Naive thymus-derived CD4-positive, alpha-beta T cell (primary cell): Measurements from ENCODE around the gene MEGF11. TPM values are rescaled to one million over a fixed set of nuclear protein-coding genes. Genes with fewer than 3 reads are reported as not detected.

Source experiments
- ATAC-seq: fragments of 150-1000 bp; cut with Tn5 transposase; 2 replicates; pipeline ENCODE4 v1.10.0; 2021; ENCODE audit warnings: mild to moderate bottlenecking, moderate library complexity
- CTCF ChIA-PET: fragments of 350-600 bp; sonication (Branson Sonifier 250); formaldehyde crosslinking; loops from one replicate; lab custom pipeline; 2021; ENCODE audit warnings: antibody characterized with exemption; lab: Charles Lee
- POLR2A ChIA-PET: fragments of 350-600 bp; sonication (Branson Sonifier 250); formaldehyde crosslinking; loops from one replicate; lab custom pipeline; 2021; ENCODE audit warnings: antibody characterized with exemption, inconsistent platforms; lab: Charles Lee
- DNase-seq, 9 donors: peaks; one replicate each; pipeline versions ENCODE4 v3.0.0 to v3.0.0-alpha.2; 2020 to 2022; ENCODE audit warnings: mixed read lengths in 1 of 9
- H3K27ac ChIP-seq: one replicate; pipeline ENCODE4 v1.7.0; 2013; ENCODE audit warnings: mild to moderate bottlenecking, low read depth, low read length, moderate library complexity
- H3K27me3 ChIP-seq, 2 donors: one replicate each; pipeline ENCODE4 v1.7.0; 2013; ENCODE audit warnings: low read length in 2 of 2, mild to moderate bottlenecking in 2 of 2, moderate library complexity in 2 of 2; ENCODE audit not compliant: control insufficient read depth in 2 of 2, insufficient read depth in 2 of 2
- H3K36me3 ChIP-seq, 3 experiments: 1 replicate in 2 of 3; 2 replicates in 1 of 3; pipeline ENCODE4 v1.7.0; 2013; ENCODE audit warnings: low read length in 3 of 3, mild to moderate bottlenecking in 3 of 3, moderate library complexity in 1 of 3; ENCODE audit not compliant: insufficient read depth in 3 of 3, control insufficient read depth in 2 of 3
- H3K4me1 ChIP-seq, 2 donors: one replicate each; pipeline ENCODE4 v1.7.0; 2013; ENCODE audit warnings: low read length in 2 of 2, mild to moderate bottlenecking in 2 of 2, moderate library complexity in 1 of 2; ENCODE audit not compliant: control insufficient read depth in 2 of 2, insufficient read depth in 2 of 2
- H3K4me3 ChIP-seq: 2 replicates; pipeline ENCODE4 v1.7.0; 2013; ENCODE audit warnings: mild to moderate bottlenecking, low read length
- H3K9me3 ChIP-seq, 3 experiments: 1 replicate in 2 of 3; 2 replicates in 1 of 3; pipeline ENCODE4 v1.7.0; 2013; ENCODE audit warnings: low read length in 3 of 3; ENCODE audit not compliant: control insufficient read depth in 2 of 3
- H3K27ac Mint-ChIP-seq, 9 donors: one replicate each; pipeline ENCODE4 v1.8.0; 2020 to 2022; ENCODE audit warnings: mixed read lengths in 9 of 9, mild to moderate bottlenecking in 8 of 9, moderate library complexity in 5 of 9, inconsistent platforms in 2 of 9
- H3K27me3 Mint-ChIP-seq, 5 donors: one replicate each; pipeline ENCODE4 v1.8.0; 2021 to 2022; ENCODE audit warnings: mixed read lengths in 5 of 5, mild to moderate bottlenecking in 1 of 5
- H3K36me3 Mint-ChIP-seq, 5 donors: one replicate each; pipeline ENCODE4 v1.8.0; 2020 to 2022; ENCODE audit warnings: mixed read lengths in 5 of 5, mild to moderate bottlenecking in 3 of 5, inconsistent platforms in 1 of 5
- H3K4me1 Mint-ChIP-seq, 7 donors: one replicate each; pipeline ENCODE4 v1.8.0; 2020 to 2022; ENCODE audit warnings: mixed read lengths in 7 of 7, mild to moderate bottlenecking in 3 of 7, inconsistent platforms in 1 of 7
- H3K4me3 Mint-ChIP-seq, 10 donors: one replicate each; pipeline ENCODE4 v1.8.0; 2020 to 2022; ENCODE audit warnings: mild to moderate bottlenecking in 10 of 10, mixed read lengths in 10 of 10, moderate library complexity in 6 of 10, inconsistent platforms in 2 of 10
- H3K9me3 Mint-ChIP-seq, 11 donors: one replicate each; pipeline ENCODE4 v1.8.0; 2020 to 2022; ENCODE audit warnings: mixed read lengths in 11 of 11, mild to moderate bottlenecking in 4 of 11, inconsistent platforms in 1 of 11, moderate library complexity in 1 of 11
- intact Hi-C, 2 donors: fragments of 100-400 bp; cut with micrococcal nuclease; formaldehyde crosslinking; loops; one replicate each; pipeline ENCODE4 v1.15.1; 2023
- polyA plus RNA-seq, 2 donors: library from polyadenylated mRNA; unstranded; fragments of 300-500 nt; fragmentation: Illumina TruSeq; gene quantifications; one replicate each; pipeline ENCODE4 v1.2.3, GENCODE V29; 2021
- total RNA-seq, 6 experiments: library from RNA in 5 of 6; stranded (reverse) in 5 of 6; gene quantifications; 1 replicate in 5 of 6; 2 replicates in 1 of 6; pipeline ENCODE4 v1.2.3 and lab custom pipeline; 2021 to 2026

MEGF11 gene
- total and polyA plus RNA-seq, 7 experiments from 2014 or later = 0.45 TPM; not detected in 6

DNA sequence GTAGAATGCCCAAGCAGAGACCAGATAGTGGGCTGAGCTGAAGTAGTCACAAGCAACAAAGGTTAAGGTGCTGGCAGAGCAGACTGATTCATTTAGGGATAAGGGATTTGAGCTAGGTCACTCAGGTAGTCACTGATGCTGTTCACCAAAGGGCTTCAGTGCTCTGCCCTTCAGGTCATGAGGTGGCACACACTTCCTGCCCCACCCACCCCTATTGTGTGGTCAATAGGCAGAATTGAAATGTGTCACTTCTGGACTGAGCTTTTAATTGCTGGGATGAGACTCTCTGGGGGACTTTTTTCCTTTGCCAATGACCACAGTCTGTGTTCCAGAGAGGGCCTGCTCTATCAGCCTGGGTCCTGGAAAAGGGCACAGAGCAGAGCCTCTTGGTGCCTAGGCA, 37.0 kb upstream of the MEGF11 start:
- H3K4me3 ChIP-seq = no peak overlapping the region
- peaks cover 0 to 2% (median 0%) of the 10 kb centered on the region in 5 donors for H3K36me3 Mint-ChIP-seq
- CTCF ChIA-PET = interaction anchor here (0.7 kb wide), 1 partner anchor 1604 kb away, joined by 3 read pairs; no protein-coding TSS in a partner anchor
- no peak for ATAC-seq
- no peaks in the 10 kb centered on the region for H3K9me3 ChIP-seq
- no peak for DNase-seq
- H3K9me3 Mint-ChIP-seq = no peaks in the 10 kb centered on the region
- H3K27ac Mint-ChIP-seq = peak overlapping the region in 4 of 9 donors; percentile 2 to 88 (median 48)
- peaks cover 23 to 49% (median 43%) of the 10 kb centered on the region in 7 donors for H3K4me1 Mint-ChIP-seq
- no peaks in the 10 kb centered on the region for H3K27me3 ChIP-seq
- intact Hi-C loops = loop anchor here (5.0 to 10.0 kb wide), 5 partner anchors 38 to 986 kb away; partner anchors contain the start of genes INTS14 (in 1 of the 2), MEGF11 (in 1 of the 2), RAB11A (in 1 of the 2) and RNU5B-1 (in 1 of the 2)
- POLR2A ChIA-PET = no interaction called here
- no peaks in the 10 kb centered on the region for H3K36me3 ChIP-seq
- peak overlapping the region in 3 of 10 donors; percentile 1 to 32 (median 8) for H3K4me3 Mint-ChIP-seq
- peaks cover 13 to 35% of the 10 kb centered on the region in 2 donors for H3K4me1 ChIP-seq
- H3K27ac ChIP-seq = no peak overlapping the region
- peaks cover 0 to 4% (median 0%) of the 10 kb centered on the region in 5 donors for H3K27me3 Mint-ChIP-seq

DNA sequence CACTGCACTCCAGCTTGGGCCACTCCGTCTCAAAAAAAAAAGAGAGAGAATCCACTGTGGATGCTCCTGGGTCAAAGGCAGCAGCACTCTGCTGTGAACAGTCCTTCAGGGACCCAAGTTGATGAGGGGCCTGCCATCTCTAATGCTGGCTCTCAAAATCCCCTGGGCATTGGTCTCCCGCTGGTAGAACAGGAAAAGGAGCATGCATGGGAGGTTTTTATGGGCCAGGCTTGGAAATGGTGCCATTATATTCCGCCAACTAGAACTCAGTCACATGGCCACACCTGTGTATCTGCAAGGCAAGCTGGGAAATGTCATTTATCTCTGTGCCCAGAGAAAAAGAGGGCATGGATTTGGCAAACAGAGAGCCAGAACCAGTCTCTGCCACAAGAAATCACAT, 36.5 kb upstream of the MEGF11 start:
- Histone ChIP-seq H3K4me1 (peaks cover 13 to 33% of the 10 kb centered on the region in 2 donors), H3K4me3 (no peak overlapping the region), H3K27me3 (no peaks in the 10 kb centered on the region), H3K27ac (no peak overlapping the region), H3K9me3 (no peaks in the 10 kb centered on the region), H3K36me3 (no peaks in the 10 kb centered on the region)
- intact Hi-C loops = loop anchor here (5.0 to 10.0 kb wide), 5 partner anchors 38 to 985 kb away; partner anchors contain the start of genes INTS14 (in 1 of the 2), MEGF11 (in 1 of the 2), RAB11A (in 1 of the 2) and RNU5B-1 (in 1 of the 2)
- peaks cover 23 to 44% (median 40%) of the 10 kb centered on the region in 7 donors for H3K4me1 Mint-ChIP-seq
- no peaks in the 10 kb centered on the region for H3K9me3 Mint-ChIP-seq
- ChIA-PET POLR2A (no interaction called here), CTCF (interaction anchor here (0.7 kb wide), 1 partner anchor 1604 kb away, joined by 3 read pairs; no protein-coding TSS in a partner anchor)
- peak overlapping the region in 3 of 9 donors; percentile 18 to 72 (median 25) for H3K27ac Mint-ChIP-seq
- H3K36me3 Mint-ChIP-seq = peaks cover 0 to 2% (median 0%) of the 10 kb centered on the region in 5 donors
- ATAC-seq (no peak), DNase-seq (no peak)
- peak overlapping the region in 3 of 10 donors; percentile 1 to 34 (median 32) for H3K4me3 Mint-ChIP-seq
- peaks cover 0 to 4% (median 0%) of the 10 kb centered on the region in 5 donors for H3K27me3 Mint-ChIP-seq

DNA sequence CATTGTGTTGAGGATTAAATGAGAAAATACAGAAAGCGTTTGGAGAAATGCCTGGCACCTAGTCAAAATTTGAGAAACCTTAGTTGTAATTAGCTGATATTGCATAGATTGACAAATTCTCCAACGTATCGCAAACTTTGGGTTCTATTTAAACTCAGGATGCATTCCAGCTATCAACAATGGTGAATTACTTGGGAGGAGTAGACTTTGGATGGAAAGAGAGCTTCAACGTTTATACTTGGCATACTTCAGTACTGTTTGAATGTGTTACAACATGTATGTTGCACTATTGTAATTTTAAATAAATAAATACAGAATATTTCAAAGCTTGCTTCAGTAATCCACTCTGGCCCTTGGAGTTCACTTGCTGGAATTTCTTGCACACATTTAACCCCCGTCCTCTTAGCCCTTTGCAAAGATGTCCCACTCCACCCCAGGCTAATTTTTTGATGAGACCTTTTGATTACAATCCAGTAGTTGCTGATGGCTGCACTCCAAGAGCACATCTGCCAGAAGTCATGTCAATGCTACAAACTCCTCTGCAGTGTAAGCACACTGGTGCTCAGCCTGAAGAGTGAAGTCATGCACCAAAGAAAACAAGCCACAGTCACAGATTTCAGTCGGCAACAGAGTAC, 35.1 kb upstream of the MEGF11 start:
- Mint-ChIP-seq H3K4me3 (peak overlapping the region in 1 of 10 donors; percentile 32), H3K36me3 (no peaks in the 10 kb centered on the region), H3K9me3 (no peaks in the 10 kb centered on the region), H3K27ac (peak overlapping the region in 1 of 9 donors; percentile 46), H3K27me3 (peaks cover 0 to 4% (median 0%) of the 10 kb centered on the region in 5 donors), H3K4me1 (peaks cover 14 to 34% (median 30%) of the 10 kb centered on the region in 7 donors)
- H3K27ac ChIP-seq = no peak overlapping the region
- CTCF ChIA-PET = interaction anchor here (0.8 to 1.7 kb wide), 3 partner anchors 24 to 650 kb away, joined by 3 to 5 read pairs (median 4); no protein-coding TSS in a partner anchor
- intact Hi-C loops = no loop called here
- no peaks in the 10 kb centered on the region for H3K27me3 ChIP-seq
- peaks cover 13 to 23% of the 10 kb centered on the region in 2 donors for H3K4me1 ChIP-seq
- POLR2A ChIA-PET = no interaction called here
- DNase-seq (no peak), ATAC-seq (no peak)
- no peaks in the 10 kb centered on the region for H3K9me3 ChIP-seq
- no peaks in the 10 kb centered on the region for H3K36me3 ChIP-seq
- H3K4me3 ChIP-seq = no peak overlapping the region

DNA sequence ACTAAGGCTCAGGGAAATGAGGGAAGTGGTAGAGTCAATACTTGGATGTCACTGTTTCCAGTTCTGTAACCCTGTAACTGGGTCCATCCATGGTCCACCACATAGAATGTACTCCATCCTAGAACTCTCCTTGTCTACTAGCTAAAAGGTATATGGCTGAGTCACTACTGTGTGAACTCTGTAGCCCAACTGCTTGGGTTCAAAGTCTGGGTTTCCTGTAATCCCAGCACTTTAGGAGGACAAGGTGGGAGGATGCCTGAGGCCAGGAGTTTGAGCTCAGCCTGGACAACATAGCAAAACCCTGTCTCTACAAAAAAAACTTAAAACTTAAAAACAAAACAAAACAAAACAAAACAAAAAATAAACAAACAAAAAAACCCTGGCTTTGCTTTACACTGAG, 34.5 kb upstream of the MEGF11 start:
- Histone ChIP-seq H3K36me3 (no peaks in the 10 kb centered on the region), H3K4me3 (no peak overlapping the region), H3K27ac (no peak overlapping the region), H3K4me1 (peaks cover 13 to 23% of the 10 kb centered on the region in 2 donors), H3K27me3 (no peaks in the 10 kb centered on the region), H3K9me3 (no peaks in the 10 kb centered on the region)
- ATAC-seq (no peak), DNase-seq (no peak)
- intact Hi-C loops = no loop called here
- Mint-ChIP-seq H3K4me3 (no peak overlapping the region), H3K27me3 (peaks cover 0 to 4% (median 0%) of the 10 kb centered on the region in 5 donors), H3K36me3 (no peaks in the 10 kb centered on the region), H3K4me1 (peaks cover 14 to 33% (median 30%) of the 10 kb centered on the region in 7 donors), H3K27ac (no peak overlapping the region), H3K9me3 (no peaks in the 10 kb centered on the region)
- ChIA-PET CTCF (interaction anchor here (0.8 to 1.7 kb wide), 4 partner anchors 25 to 650 kb away, joined by 3 to 5 read pairs (median 4); no protein-coding TSS in a partner anchor), POLR2A (interaction anchor here (0.6 kb wide), 1 partner anchor 31 kb away, joined by 3 read pairs; no protein-coding TSS in a partner anchor)

DNA sequence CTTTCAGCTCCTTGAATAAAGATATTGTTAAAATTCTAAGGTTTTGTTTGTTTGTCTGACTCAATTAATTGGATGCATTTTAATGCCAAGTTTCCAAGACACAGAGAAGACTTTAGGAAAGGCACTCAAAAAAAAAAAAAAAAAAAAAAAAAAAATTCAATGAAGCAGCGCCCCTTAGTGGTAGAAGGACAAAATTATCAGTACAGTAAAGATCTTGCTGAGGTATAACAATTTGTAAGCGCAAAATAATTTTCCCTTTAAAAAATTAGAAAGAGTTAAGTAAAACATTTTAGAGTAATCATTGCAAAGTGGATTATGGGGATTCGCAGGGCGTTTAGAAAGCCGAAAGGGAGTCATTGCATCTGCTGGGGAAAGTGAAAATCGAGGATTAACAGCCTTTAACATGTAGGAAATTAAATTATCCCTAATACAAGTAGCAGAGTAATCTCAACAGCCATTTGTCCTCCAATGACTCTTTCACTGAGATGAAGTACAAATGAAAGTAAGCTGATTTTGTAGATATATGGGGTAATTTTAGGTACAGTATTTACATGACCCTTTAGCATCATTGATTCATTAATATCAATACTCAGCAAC, 34.0 kb upstream of the MEGF11 start:
- Histone ChIP-seq H3K9me3 (no peaks in the 10 kb centered on the region), H3K4me3 (no peak overlapping the region), H3K4me1 (peaks cover 9 to 20% of the 10 kb centered on the region in 2 donors), H3K36me3 (no peaks in the 10 kb centered on the region), H3K27ac (no peak overlapping the region), H3K27me3 (no peaks in the 10 kb centered on the region)
- intact Hi-C loops = loop anchor here in 1 of 2 donors (2.0 kb wide), 2 partner anchors 35 to 305 kb away; partner anchors contain the start of gene MEGF11
- ChIA-PET POLR2A (interaction anchor here (0.6 kb wide), 1 partner anchor 32 kb away, joined by 3 read pairs; no protein-coding TSS in a partner anchor), CTCF (interaction anchor here (0.6 to 1.7 kb wide), 8 partner anchors 18 to 649 kb away, joined by 3 to 6 read pairs (median 4); no protein-coding TSS in a partner anchor)
- DNase-seq (peak in 5 of 9 donors; percentile 13 to 31 (median 27)), ATAC-seq (peak; percentile 42)
- H3K27me3 Mint-ChIP-seq = peaks cover 0 to 6% (median 0%) of the 10 kb centered on the region in 5 donors
- peak overlapping the region in 1 of 10 donors; percentile 64 for H3K4me3 Mint-ChIP-seq
- H3K27ac Mint-ChIP-seq = peak overlapping the region in 2 of 9 donors; percentile 26 to 45
- H3K4me1 Mint-ChIP-seq = peaks cover 12 to 28% (median 28%) of the 10 kb centered on the region in 7 donors
- no peaks in the 10 kb centered on the region for H3K9me3 Mint-ChIP-seq
- H3K36me3 Mint-ChIP-seq = no peaks in the 10 kb centered on the region
